HepG2 (cell line): ENCODE results near the gene NINL. TPM values are rescaled to one million over a fixed set of nuclear protein-coding genes. Genes with fewer than 3 reads are reported as not detected.
A peak's percentile ranks its signal among the peaks of the same experiment; 100 is the strongest.

Experiments
- FOXP1 ChIP-seq, 2 experiments: fragments of 450-650 bp in 1 of 2; IDR thresholded peaks; 2 replicates each; pipeline ENCODE4 v1.6.1; 2017 to 2018; ENCODE audit warnings: antibody characterized with exemption in 1 of 2
- HNRNPH1 ChIP-seq: fragments of 200-400 bp; formaldehyde crosslinking; optimal IDR thresholded peaks from 2 replicates; pipeline ENCODE3; 2017; ENCODE audit warnings: mild to moderate bottlenecking, low read depth, low read length
- LCORL ChIP-seq, 2 experiments: fragments of 450-650 bp in 1 of 2; sonication (generic) in 1 of 2; formaldehyde crosslinking in 1 of 2; IDR thresholded peaks; 2 replicates each; pipeline versions ENCODE4 v1.5.0 to v1.6.1; 2017 to 2020; ENCODE audit warnings: antibody characterized with exemption in 1 of 2, missing genetic modification reagents in 1 of 2
- NONO ChIP-seq, 2 experiments: fragments of 450-650 bp in 1 of 2; sonication (generic) in 1 of 2; formaldehyde crosslinking in 1 of 2; IDR thresholded peaks in 1 of 2; conservative IDR thresholded peaks in 1 of 2; 2 replicates each; pipeline versions ENCODE4 v1.6.1 to v1.8.0; 2017 to 2022; ENCODE audit warnings: mild to moderate bottlenecking in 1 of 2, missing genetic modification reagents in 1 of 2, moderate library complexity in 1 of 2
- RXRA ChIP-seq: sonication (generic); formaldehyde crosslinking; IDR thresholded peaks from 2 replicates; pipeline ENCODE4 v1.5.1; 2020; ENCODE audit warnings: missing genetic modification reagents
- SYNCRIP ChIP-seq: fragments of 200-400 bp; formaldehyde crosslinking; IDR thresholded peaks from 2 replicates; pipeline ENCODE4 v1.6.1; 2018; ENCODE audit warnings: mild to moderate bottlenecking, low read depth, low read length; ENCODE audit not compliant: insufficient read depth
- TAF1 ChIP-seq: sonication (generic); formaldehyde crosslinking; IDR thresholded peaks from 2 replicates; pipeline ENCODE4 v1.4.0; 2020; ENCODE audit warnings: missing genetic modification reagents
- TBP ChIP-seq: sonication (generic); formaldehyde crosslinking; IDR thresholded peaks from 2 replicates; pipeline ENCODE4 v1.5.0; 2020; ENCODE audit warnings: missing genetic modification reagents
- ZMYM2 ChIP-seq: sonication (generic); formaldehyde crosslinking; IDR thresholded peaks from 2 replicates; pipeline ENCODE4 v1.8.0; 2022; ENCODE audit warnings: mild to moderate bottlenecking, missing genetic modification reagents
- ZNF121 ChIP-seq: sonication (generic); formaldehyde crosslinking; IDR thresholded peaks from 2 replicates; pipeline ENCODE4 v1.5.0; 2020; ENCODE audit warnings: mild to moderate bottlenecking, missing genetic modification reagents
- ZNF251 ChIP-seq: sonication (generic); formaldehyde crosslinking; IDR thresholded peaks from 2 replicates; pipeline ENCODE4 v1.9.0; 2021; ENCODE audit warnings: mild to moderate bottlenecking, missing genetic modification reagents
- polyA plus RNA-seq, 8 experiments: library from polyadenylated mRNA; depleted of rRNA in 3 of 8; stranded (reverse) in 7 of 8; unstranded in 1 of 8; fragments of >200 nt; fragmentation: Illumina TruSeq in 4 of 8; extraction: Trizol in 4 of 8; gene quantifications; 2 replicates each; pipeline versions ENCODE4 v1.2.1 to v1.2.3, GENCODE V29; 2011 to 2016; ENCODE audit warnings: low read depth in 4 of 8, missing spikeins in 1 of 8, mixed read lengths in 1 of 8; ENCODE audit not compliant: insufficient read depth in 1 of 8
- total RNA-seq, 5 experiments: library from RNA; depleted of rRNA; stranded (reverse); fragments of >200 nt; fragmentation: Illumina TruSeq; extraction: Trizol; gene quantifications; 2 replicates each; pipeline ENCODE4 v1.2.3, GENCODE V29; 2016; ENCODE audit warnings: low read depth in 1 of 5
- TF ChIP-seq, protein P1 (sequence below): sonication (generic); formaldehyde crosslinking; IDR thresholded peaks from 2 replicates; pipeline ENCODE4 v1.9.0; 2021; ENCODE audit warnings: mild to moderate bottlenecking, missing genetic modification reagents
- TF ChIP-seq, protein P2 (sequence below): sonication (generic); formaldehyde crosslinking; IDR thresholded peaks from 2 replicates; pipeline ENCODE4 v1.5.0; 2020; ENCODE audit warnings: mild to moderate bottlenecking, low read depth, missing genetic modification reagents, borderline replicate concordance
- TF ChIP-seq, protein P3 (sequence below): sonication (generic); formaldehyde crosslinking; IDR thresholded peaks from 2 replicates; pipeline ENCODE4 v1.8.1; 2022; ENCODE audit warnings: low read depth, mild to moderate bottlenecking, missing genetic modification reagents
- TF ChIP-seq, protein P4 (sequence below): sonication (generic); IDR thresholded peaks from 2 replicates; pipeline ENCODE4 v1.6.1; 2016; ENCODE audit warnings: low read depth, borderline replicate concordance
- TF ChIP-seq, protein P5 (sequence below): sonication (generic); formaldehyde crosslinking; IDR thresholded peaks from 2 replicates; pipeline ENCODE4 v1.9.0; 2021; ENCODE audit warnings: missing genetic modification reagents, borderline replicate concordance

NINL gene
- total and polyA plus RNA-seq, 2 of the 13 experiments (the other 11 are each of a cell fraction or from before 2014, with no cell fraction given), result 32.3 to 34.3 TPM

DNA sequence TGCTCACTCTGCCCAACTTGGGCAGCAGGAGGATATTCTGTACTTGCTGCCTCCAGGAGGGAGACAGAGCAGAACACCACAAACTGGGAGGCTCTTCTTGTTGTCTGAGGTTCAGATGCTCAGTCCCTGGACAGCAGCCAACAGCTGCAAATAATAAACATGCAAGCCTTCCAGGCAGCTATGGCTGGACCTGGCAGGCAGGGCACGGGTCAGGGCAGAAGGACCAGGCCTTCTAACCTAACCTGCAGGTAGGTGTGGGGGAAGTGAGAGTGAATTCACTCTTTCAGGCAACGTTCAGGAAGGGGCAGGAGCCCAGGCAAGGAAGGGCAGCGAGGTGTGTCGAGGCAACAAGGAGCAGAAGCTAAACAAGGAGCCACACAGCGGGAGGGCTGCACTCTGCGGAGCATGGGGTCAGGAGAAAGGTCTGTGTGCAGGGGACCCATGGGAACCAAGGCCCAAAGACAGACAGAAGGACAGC lies 31.5 kb downstream of the NINL start (continued):
- TF ChIP-seq, protein P1, sequence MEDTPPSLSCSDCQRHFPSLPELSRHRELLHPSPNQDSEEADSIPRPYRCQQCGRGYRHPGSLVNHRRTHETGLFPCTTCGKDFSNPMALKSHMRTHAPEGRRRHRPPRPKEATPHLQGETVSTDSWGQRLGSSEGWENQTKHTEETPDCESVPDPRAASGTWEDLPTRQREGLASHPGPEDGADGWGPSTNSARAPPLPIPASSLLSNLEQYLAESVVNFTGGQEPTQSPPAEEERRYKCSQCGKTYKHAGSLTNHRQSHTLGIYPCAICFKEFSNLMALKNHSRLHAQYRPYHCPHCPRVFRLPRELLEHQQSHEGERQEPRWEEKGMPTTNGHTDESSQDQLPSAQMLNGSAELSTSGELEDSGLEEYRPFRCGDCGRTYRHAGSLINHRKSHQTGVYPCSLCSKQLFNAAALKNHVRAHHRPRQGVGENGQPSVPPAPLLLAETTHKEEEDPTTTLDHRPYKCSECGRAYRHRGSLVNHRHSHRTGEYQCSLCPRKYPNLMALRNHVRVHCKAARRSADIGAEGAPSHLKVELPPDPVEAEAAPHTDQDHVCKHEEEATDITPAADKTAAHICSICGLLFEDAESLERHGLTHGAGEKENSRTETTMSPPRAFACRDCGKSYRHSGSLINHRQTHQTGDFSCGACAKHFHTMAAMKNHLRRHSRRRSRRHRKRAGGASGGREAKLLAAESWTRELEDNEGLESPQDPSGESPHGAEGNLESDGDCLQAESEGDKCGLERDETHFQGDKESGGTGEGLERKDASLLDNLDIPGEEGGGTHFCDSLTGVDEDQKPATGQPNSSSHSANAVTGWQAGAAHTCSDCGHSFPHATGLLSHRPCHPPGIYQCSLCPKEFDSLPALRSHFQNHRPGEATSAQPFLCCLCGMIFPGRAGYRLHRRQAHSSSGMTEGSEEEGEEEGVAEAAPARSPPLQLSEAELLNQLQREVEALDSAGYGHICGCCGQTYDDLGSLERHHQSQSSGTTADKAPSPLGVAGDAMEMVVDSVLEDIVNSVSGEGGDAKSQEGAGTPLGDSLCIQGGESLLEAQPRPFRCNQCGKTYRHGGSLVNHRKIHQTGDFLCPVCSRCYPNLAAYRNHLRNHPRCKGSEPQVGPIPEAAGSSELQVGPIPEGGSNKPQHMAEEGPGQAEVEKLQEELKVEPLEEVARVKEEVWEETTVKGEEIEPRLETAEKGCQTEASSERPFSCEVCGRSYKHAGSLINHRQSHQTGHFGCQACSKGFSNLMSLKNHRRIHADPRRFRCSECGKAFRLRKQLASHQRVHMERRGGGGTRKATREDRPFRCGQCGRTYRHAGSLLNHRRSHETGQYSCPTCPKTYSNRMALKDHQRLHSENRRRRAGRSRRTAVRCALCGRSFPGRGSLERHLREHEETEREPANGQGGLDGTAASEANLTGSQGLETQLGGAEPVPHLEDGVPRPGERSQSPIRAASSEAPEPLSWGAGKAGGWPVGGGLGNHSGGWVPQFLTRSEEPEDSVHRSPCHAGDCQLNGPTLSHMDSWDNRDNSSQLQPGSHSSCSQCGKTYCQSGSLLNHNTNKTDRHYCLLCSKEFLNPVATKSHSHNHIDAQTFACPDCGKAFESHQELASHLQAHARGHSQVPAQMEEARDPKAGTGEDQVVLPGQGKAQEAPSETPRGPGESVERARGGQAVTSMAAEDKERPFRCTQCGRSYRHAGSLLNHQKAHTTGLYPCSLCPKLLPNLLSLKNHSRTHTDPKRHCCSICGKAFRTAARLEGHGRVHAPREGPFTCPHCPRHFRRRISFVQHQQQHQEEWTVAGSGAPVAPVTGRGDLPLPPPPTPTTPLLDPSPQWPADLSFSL (CRISPR knock-in tag), result no peak
- TF ChIP-seq ZNF121 (CRISPR knock-in tag) (no peak), ZMYM2 (CRISPR knock-in tag) (no peak), RXRA (peak; percentile 45; the same call in 1 of the 2 replicates), TAF1 (CRISPR knock-in tag) (no peak), FOXP1 (IDR thresholded peaks at IDR 0.05) (no peak), FOXP1 (CRISPR knock-in tag; IDR thresholded peaks at IDR 0.05) (0 out of 2 replicates have a peak, but pooled peaks have one; percentile 42), NONO (IDR thresholded peaks at IDR 0.05) (no peak), NONO (CRISPR knock-in tag; conservative IDR thresholded peaks at IDR 0.05) (no peak), ZNF251 (CRISPR knock-in tag) (no peak), TBP (CRISPR knock-in tag) (no peak), SYNCRIP (no peak), HNRNPH1 (no peak), LCORL (IDR thresholded peaks at IDR 0.05) (no peak), LCORL (CRISPR knock-in tag; IDR thresholded peaks at IDR 0.05) (no peak)
- TF ChIP-seq, protein P2, sequence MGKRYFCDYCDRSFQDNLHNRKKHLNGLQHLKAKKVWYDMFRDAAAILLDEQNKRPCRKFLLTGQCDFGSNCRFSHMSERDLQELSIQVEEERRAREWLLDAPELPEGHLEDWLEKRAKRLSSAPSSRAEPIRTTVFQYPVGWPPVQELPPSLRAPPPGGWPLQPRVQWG, result no peak
- TF ChIP-seq, protein P3, sequence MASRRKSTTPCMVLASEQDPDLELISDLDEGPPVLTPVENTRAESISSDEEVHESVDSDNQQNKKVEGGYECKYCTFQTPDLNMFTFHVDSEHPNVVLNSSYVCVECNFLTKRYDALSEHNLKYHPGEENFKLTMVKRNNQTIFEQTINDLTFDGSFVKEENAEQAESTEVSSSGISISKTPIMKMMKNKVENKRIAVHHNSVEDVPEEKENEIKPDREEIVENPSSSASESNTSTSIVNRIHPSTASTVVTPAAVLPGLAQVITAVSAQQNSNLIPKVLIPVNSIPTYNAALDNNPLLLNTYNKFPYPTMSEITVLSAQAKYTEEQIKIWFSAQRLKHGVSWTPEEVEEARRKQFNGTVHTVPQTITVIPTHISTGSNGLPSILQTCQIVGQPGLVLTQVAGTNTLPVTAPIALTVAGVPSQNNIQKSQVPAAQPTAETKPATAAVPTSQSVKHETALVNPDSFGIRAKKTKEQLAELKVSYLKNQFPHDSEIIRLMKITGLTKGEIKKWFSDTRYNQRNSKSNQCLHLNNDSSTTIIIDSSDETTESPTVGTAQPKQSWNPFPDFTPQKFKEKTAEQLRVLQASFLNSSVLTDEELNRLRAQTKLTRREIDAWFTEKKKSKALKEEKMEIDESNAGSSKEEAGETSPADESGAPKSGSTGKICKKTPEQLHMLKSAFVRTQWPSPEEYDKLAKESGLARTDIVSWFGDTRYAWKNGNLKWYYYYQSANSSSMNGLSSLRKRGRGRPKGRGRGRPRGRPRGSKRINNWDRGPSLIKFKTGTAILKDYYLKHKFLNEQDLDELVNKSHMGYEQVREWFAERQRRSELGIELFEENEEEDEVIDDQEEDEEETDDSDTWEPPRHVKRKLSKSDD (CRISPR knock-in tag), result no peak
- TF ChIP-seq, protein P4, sequence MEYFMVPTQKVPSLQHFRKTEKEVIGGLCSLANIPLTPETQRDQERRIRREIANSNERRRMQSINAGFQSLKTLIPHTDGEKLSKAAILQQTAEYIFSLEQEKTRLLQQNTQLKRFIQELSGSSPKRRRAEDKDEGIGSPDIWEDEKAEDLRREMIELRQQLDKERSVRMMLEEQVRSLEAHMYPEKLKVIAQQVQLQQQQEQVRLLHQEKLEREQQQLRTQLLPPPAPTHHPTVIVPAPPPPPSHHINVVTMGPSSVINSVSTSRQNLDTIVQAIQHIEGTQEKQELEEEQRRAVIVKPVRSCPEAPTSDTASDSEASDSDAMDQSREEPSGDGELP, result peak; percentile 91
- TF ChIP-seq, protein P5, sequence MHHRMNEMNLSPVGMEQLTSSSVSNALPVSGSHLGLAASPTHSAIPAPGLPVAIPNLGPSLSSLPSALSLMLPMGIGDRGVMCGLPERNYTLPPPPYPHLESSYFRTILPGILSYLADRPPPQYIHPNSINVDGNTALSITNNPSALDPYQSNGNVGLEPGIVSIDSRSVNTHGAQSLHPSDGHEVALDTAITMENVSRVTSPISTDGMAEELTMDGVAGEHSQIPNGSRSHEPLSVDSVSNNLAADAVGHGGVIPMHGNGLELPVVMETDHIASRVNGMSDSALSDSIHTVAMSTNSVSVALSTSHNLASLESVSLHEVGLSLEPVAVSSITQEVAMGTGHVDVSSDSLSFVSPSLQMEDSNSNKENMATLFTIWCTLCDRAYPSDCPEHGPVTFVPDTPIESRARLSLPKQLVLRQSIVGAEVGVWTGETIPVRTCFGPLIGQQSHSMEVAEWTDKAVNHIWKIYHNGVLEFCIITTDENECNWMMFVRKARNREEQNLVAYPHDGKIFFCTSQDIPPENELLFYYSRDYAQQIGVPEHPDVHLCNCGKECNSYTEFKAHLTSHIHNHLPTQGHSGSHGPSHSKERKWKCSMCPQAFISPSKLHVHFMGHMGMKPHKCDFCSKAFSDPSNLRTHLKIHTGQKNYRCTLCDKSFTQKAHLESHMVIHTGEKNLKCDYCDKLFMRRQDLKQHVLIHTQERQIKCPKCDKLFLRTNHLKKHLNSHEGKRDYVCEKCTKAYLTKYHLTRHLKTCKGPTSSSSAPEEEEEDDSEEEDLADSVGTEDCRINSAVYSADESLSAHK (CRISPR knock-in tag), result no peak
